GDM1 (cell line): Measurements from ENCODE around the gene TRERF1.

Experiments used
- DNase-seq: peaks from one replicate; lab custom pipeline; 2025; lab: John Stamatoyannopoulos, UW

Gene TRERF1

DNA sequence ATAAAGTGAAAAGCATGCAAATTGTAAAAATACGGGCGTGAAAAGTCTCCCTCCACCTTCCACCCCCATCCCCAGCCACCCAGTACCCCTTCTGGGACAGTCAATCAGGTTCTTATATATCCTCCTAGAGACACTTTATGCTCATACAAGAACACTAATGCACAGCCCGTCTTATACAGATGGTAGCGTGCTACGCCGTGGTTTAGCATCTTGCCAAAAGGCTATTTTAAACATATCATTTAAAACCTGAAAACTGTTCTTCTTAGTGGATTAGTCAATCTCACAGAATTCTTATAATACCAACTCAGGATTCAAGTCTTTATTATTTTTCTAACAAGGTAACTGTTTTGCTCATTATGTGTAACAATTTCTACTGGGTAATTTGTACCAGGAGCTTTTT lies 176.8 kb downstream of the TRERF1 start:
- DNase-seq = no peak

DNA sequence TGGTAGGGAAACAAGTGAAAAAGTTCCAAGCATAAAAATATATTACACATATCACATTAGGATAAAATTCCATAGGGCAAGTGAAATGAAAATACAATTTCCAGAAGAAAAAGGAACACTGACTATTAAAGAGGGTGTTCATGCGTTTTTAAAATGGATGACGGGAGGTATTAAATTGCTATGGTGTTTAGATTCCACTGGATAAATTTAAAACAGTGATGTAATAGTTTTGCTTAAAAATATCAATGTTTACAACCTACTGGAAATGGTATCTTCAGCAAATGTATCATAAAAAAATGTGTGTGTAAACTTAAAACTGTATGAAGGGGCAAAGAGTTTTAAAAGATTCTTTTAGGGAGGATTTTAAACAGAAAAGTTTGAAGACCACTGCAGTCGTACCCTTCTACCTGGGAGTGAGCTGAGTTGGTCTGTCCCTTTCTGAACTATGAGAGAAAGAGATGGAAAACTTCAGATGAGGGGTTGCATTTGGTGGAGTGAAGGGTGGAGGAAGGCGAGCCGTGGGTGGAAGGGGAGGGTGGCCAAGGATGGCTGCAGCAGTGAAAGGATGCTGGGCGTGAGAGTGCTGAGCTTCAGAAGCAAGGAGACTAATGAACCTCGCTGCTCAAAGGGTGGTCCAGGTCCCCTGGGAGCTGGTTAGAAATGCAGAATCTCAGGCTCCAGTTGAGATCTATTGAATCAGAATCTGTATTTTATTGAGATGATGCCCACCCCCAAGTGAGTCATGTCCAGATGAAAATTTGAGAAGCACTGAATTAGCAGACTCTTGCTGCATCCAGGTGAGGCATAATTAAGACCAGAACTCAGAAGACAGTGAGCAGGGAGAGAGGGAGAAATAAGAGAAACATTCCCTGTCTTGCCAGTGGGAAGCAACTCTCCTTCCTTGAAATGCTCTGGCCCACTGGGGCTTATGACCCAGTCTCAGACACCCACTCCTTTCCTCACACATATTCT lies 179.6 kb downstream of the TRERF1 start:
- no peak for DNase-seq

DNA sequence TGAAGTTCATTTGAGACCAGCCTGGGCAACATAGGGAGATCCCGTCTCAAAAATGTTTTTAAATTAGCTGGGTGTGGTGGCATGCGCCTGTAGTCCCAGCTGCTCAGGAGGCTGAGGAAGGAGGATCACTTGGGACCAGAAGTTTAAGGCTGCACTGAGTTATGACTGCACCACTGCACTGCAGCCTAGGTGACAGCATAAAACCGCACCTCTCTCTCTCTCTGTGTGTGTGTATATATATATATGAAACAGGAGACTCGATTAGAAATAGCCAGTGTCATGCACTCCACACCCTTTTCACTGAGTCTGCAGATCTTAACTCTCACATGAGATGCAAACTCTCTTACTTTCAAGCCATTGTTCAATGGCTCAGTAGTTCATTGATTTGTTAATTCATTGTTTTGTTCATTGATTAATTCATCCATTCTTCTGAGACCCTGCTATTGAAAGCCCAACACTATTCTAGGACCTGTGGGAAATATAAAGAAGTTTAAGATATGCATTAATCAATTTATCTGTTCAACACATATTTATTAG lies 181.7 kb downstream of the TRERF1 start:
- DNase-seq = no peak

DNA sequence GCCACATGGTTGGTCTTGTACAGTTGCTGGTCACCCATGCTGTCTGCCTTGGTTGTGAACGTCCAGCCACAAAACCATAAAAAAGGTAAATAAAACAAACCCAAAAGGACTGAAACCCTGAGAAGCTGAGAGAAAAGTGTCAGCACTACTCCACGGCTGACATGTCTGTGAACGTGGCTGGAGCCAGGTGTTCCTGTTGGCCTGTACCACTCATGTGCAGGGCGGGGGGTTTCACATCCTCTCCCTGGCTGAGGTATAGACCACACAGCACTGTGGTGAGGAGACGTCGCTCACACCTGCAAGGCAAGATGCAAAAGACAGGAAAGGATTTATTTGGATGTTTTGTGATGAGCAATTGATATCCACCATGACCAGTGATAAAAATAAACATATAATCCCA lies 182.2 kb downstream of the TRERF1 start:
- no peak for DNase-seq

DNA sequence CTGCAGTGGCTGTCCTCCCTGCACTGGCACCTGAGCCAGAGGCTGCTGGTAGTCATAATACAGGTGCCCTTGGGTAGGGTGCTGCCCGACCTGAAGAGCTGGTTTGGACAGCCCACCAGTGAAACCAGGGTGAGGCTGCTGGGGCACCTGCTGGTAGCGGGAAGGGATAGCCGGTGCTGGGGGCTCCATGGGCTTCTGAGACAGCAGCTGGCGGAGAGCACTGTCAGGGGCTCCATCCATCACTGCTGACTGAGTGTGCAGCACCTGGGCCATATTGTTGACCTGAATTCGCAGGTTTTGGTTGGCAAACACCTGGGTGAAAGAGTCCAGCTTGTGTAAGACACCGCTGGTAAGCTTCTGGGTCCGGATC lies 182.9 kb downstream of the TRERF1 start:
- DNase-seq = no peak

DNA sequence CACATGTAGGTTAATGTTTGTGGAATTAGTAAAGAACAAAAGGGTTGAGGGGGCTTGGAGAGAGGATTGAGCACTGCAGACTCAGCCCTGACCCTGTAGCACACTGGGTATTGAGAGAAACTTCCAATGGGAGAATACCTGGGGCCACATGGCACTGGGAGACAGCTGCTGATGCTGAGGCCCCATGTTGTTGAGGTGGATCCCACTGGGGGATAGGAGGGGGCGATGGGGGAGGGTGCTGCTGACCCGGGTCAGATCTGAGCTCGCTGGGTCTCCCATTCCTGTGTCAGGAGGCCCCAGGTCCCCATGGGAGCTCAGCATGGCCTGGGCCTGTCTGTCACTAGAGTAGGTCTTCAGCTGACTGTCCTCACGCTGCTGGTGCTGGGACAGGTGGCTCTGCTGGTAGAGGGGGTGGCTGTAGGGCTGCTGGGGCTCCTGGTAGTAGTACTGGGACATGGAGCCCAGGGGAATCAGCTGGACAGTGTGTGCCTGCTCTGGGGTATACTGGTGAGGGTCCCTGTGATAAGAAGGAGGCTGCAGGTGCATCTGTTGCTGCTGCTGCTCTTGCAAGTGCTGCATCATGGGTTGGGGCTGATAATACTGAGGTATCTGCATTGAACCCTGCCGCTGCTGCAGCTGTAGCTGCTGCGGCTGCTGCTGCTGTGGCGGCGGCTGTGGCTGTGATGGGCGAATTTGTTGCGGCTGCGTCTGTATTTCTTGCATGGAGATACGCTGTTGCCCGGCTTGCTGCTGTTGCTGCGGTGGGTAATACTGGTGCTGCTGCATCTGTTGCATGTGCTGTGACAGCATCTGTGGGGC lies 183.5 kb downstream of the TRERF1 start:
- DNase-seq = no peak

DNA sequence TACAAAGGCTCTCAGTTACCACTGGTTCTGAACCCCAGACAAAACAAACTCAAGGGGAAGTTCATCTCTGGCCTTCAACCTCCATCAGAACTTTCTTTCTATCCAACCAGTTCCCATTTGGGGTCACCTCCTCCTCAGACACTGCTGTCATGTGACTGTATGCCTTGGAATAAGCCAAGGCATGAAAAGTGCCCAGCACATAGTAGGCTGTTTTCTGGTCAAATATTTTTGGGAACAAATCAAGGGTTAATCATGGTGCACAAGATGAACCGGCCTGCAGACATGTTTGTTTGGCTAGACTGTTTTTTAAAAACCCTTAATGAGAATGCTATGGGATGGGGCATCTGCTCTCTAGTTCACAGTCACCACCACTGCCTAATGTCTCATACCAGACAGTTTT lies 185.2 kb downstream of the TRERF1 start:
- DNase-seq = no peak

DNA sequence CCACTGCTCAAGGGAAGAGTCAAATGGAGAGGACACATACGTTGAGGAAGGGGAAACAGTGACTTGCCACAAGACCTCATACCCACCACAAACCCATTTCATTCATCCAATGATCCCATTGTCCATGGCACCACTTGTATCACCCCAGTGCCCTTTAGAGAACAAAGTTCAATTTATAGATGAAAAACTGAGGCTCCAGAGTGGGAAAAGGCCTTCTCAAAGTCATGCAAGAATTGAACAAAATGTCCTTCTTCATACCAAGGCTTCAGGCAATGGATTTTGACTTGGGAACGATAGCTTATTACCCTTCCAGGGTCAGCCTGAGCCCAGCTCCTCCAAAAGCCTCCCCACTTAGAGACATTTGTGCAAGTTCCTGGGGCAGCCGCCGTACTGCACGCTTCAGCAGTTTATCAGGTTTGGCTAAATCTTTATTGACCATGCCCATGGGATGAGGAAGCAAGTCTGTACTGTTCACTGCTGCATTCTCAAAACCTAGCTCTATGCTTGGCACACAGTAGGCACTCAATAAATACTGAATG lies 186.8 kb downstream of the TRERF1 start:
- no peak for DNase-seq

DNA sequence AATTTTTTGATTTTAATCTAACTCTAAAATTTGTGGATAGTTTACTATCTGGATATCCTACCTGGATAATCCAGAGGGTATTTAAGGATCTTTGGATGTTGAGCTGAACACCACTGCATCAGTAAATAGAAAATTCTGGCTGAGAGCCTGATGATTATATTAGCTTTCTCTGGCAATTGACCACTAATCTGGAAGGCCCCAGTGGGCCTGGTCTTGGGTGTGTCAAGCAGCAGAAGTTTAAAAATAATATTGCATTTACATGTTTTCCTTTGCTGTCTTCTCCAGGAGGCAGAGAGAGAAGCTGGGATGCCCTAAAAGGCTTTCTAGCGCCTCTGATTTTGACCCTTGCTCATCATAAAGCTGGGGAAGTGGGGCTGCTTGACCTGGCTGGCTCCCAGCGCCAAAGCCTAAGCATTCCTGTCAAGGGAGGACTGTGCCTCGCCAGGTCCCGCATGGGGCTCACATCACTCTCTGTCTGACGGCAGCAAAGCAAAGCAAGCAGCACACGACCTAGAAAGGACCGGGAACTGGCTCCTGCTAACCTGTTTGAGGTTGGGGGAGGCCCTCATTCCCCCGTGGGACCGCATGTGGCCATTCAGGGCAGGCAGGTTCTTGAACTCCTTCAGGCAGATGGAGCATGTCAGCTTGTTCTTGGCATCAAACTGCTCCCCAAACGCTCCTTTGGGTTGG lies 187.4 kb downstream of the TRERF1 start:
- DNase-seq = no peak

DNA sequence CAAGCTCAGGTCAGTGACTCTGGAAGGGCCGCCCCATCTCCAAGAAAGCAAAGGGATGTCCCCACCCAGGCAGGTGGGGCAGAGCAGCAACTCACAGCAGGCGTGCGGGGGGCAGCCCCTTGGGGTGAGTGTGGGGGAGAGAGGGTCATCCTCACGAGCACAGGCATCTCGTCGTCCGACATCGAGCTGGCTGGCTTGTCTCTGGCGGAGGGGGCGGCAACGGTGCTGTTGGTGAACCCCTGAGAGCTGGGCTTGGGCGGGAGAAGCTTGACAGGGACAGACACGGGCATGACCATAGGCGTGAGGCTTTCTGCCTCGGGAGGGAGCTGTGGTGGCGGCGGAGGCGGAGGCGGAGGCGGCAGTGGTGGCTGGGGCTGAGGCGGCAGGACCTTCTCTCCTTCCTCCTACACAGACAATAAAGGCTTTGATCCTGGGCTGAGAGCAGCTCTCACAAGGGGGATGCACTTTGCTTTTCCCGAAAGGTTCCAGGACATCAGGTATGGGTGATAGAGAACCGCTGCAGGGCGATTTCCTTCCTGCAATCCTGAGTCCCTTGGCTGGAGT lies 188.5 kb downstream of the TRERF1 start:
- no peak for DNase-seq

DNA sequence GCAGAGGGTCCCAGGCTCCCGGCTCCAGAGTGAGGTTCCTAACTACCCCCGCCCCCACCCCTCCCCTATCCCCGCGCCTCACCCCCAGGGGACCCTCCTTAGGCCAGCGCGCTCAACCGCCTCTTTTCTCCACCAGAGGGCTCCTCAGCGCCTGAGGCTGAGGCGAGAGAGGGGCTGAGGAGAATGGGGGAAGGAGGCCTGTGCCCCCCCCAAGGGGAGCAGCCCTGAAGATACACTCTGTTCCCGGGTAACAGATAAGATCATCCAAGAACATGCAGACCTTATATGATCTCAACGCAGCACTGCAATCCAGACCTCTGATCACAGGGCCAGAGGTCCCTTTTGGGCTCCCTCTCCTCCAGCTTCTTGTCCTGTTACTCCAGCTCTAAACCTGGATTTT lies 190.8 kb downstream of the TRERF1 start:
- DNase-seq = no peak

DNA sequence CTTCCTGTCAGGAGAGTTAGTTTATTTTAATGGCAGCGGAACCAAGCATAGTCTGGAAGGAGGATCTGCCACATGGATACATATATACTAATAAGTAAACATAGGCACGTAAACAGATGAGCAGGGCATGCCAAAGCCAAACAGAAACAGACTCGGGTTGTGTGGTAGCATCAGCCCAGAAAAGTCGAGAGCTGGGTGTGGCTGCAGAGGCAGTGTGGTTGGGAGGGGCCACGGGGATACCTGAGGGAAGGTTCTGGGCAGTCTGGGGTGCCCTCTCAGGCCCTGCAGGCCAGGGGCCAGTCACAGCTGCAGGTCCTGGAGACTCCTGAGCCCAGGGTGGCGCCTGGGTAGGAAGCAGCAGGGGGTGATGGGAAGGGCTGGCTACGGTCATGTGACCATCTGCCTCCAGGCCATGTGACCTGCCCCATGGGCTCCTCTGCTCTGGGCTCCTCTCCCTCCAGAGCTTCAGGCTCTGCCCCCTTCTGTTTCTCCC lies 191.3 kb downstream of the TRERF1 start:
- no peak for DNase-seq

DNA sequence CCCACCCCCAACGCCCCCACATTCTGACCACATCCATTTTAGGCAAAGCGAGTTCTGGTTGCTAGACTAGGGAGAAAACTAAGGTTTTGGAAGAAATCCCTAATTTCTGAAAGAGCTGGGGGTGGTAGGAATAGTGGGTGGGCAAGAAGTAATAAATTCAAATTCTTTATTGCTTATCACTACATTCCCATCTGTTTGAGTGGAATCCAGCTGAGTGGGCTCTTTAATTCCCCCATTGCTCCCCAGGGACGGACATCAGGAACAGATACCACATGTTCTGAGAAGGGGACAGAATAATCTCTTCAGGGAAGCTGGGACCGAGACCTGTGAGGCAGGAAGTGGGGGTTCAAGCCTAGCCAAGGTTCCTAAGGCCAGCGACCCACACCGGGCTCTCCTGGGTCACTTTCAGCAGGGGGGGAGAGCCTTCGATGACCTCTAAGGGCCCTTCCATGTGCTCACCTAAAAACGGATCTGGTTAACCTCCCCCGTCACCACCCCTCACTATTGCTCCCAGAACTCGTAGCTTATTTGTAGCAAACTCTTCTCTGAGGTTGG lies 191.8 kb downstream of the TRERF1 start:
- DNase-seq = no peak

DNA sequence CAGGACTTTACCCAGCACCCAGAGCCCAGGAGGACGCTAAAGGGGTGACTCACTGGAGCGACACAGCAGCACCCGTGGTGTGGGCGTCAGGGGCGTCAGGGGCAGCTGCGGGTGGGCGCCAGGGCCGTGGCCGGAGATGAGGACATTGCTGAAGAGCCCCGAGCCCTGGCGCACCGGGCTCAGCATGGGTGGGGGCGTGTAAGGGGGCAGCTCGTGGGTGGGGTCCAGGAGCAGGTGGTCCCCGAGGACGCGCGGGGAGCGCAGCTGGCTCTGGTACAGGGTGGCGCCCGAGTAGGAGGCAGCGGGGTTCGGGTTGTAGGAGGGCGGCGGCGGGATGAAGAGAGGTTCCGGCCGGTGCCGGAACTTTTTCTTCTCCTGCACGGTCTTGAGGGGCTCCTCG lies 192.4 kb downstream of the TRERF1 start:
- DNase-seq = no peak

DNA sequence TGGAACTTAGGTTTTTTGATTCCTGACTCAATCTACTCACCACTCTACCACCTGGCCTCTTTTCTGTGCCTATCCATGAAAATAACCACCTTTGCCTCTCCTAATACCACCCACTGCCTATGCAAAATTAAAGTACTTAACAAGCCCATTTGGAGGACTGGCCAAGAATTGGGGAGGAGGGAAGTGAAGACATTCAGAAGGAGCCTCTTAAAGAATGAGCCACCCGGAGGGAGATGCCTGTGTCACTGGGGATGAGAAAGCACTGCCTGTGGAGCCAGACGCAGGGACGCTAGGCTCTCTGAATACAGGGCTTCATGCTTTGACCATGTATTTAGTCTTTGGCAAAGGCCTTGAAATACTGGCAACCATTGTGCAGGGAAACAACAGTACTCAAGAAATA lies 194.1 kb downstream of the TRERF1 start:
- no peak for DNase-seq

DNA sequence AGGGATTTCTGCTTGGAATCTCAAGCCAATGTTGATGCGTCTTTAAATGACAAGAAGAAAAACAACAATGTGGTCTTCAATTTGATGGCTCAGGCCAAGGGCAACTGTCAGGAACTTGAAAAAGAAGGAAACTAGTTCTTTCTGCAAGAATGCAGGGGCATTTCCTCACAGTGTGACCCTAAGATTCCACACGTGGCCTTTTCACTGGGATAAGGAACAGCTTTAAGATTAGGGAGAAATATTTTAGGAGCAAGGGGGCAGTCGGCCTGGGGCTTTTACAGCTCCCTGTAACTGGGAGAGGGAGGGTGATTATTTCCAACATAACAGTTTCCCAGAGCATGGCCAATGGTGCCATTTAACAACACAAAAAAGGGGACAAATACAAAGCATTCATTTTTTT lies 194.7 kb downstream of the TRERF1 start:
- no peak for DNase-seq

DNA sequence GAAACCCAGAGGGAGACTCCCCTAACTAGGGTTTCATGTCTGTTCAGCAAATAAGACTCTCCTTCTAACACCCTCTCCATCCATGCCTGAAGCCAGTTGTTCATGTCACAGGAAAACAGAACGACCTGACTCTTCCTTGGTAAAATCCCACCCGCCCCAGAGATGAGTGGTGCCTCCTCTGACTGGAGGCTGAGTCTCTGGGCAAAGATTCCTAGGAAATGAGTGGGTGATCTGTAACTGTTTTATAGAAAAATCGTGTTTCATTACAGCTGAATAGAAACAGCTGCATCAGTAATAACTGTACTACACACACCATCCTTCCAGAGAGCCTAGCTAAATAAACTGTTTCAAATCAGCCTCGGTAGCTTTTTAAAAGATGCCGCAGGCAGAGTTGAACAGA lies 196.7 kb downstream of the TRERF1 start:
- no peak for DNase-seq

DNA sequence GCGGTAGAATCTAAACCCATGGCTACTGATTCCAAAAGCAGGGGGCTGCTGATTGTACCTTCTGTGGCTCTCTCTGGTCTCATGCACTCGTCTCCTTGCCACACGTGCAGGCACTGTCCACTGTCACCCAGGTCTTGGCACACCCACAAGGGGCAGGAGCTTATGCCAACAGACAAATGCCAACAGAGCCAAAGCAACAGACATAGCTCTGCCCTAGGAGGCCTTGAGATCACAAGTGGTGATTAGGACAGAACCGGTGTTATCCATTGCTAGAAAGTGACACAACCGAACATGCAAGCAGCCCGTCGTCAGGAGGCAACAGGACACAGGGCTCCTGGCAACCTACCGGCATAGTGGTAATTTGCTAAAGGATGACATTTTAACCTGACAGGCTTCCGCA lies 197.2 kb downstream of the TRERF1 start:
- no peak for DNase-seq

DNA sequence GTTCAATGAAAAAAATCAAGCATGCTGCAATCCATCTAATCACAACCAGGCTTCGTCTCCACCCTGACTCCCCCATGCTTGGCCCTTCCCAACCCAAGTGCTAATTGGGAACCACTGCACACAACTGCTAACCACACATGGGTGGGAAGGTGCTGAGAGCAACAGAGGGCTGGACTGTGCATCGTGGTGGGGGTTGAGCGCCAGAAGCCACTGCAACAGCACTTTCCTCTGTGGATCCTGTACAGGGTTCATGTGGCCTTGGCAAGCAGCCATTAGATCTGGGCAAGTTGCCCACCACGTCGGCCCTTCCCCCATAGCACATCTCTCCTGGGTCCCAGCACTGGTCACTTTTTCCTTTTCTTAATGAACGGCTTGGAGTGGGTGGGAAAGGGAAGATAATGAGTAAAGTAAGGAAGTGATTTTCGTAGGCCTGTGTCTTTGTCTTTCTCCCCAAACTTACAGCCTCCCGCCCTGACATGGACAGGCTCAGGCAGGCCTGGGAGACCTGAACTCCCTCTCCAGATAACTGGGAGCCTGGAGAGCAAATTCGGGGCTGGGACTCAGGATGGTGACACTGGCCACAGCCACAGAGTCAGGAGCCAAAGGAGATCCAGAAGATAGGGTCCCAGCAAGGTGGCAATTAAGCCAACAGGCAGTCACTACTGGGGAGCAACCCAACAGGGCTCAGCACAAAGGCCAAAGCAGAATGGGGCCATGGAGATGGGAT lies 199.7 kb downstream of the TRERF1 start:
- DNase-seq = no peak

DNA sequence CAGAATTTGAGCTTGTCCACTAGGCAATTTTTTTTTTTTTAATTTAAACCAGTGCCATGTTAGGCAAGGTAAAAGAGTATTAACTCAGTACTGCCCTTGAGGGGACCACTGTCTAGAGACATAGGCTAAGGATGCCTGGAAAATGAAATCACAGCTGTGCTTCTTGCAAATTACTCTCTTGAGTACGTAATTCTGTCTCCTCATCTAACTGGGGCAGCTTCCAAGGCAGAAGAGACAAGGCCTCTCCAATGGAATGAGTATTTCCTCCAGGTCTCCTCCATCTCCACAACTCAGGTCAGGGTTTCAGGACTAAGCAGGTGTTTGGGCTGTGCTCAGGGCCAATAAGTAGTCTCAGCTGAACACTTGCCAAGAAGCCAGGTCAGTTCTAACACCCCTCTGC lies 200.2 kb downstream of the TRERF1 start:
- no peak for DNase-seq
